GM13977 (cell line): ENCODE measurements around the gene C2CD4A.
A peak's percentile ranks its signal among the peaks of the same experiment; 100 is the strongest.

Experiments
- DNase-seq: peaks from one replicate; pipeline ENCODE4 v3.0.0; 2012; ENCODE audit warnings: low spot score
- in situ Hi-C: fragments of 300-500 bp; cut with MboI; formaldehyde crosslinking; loops from one replicate; pipeline ENCODE4 v1.12.0; 2022; ENCODE audit warnings: low sequenced_read_pairs, low pct_unique_long_range_greater_than_20kb, mixed read lengths, inconsistent platforms; ENCODE audit not compliant: unreplicated experiment
- TF ChIP-seq, protein P1 (sequence below): IDR thresholded peaks from 2 replicates; pipeline ENCODE4 v1.5.1; 2012; ENCODE audit warnings: mild to moderate bottlenecking, control low read depth; ENCODE audit not compliant: insufficient read depth; ENCODE audit errors: extremely low read depth, missing control alignments

C2CD4A gene

GRCh38 chr15:62068071-62068809 is 1.5 kb downstream of the C2CD4A start:
- peak; percentile 45 for DNase-seq
- TF ChIP-seq, protein P1, sequence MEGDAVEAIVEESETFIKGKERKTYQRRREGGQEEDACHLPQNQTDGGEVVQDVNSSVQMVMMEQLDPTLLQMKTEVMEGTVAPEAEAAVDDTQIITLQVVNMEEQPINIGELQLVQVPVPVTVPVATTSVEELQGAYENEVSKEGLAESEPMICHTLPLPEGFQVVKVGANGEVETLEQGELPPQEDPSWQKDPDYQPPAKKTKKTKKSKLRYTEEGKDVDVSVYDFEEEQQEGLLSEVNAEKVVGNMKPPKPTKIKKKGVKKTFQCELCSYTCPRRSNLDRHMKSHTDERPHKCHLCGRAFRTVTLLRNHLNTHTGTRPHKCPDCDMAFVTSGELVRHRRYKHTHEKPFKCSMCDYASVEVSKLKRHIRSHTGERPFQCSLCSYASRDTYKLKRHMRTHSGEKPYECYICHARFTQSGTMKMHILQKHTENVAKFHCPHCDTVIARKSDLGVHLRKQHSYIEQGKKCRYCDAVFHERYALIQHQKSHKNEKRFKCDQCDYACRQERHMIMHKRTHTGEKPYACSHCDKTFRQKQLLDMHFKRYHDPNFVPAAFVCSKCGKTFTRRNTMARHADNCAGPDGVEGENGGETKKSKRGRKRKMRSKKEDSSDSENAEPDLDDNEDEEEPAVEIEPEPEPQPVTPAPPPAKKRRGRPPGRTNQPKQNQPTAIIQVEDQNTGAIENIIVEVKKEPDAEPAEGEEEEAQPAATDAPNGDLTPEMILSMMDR: peak; percentile 21
- in situ Hi-C loops: loop anchor here (10.0 kb wide), 1 partner anchor 193 kb away; no protein-coding TSS in a partner anchor

- in situ Hi-C loops: loop anchor here (10.0 kb wide), 1 partner anchor 194 kb away; no protein-coding TSS in a partner anchor
- DNase-seq: no peak
- TF ChIP-seq, protein P1: no peak
Observed at GRCh38 chr15:62068810-62069167, 2.0 kb downstream of the C2CD4A start.

DNA sequence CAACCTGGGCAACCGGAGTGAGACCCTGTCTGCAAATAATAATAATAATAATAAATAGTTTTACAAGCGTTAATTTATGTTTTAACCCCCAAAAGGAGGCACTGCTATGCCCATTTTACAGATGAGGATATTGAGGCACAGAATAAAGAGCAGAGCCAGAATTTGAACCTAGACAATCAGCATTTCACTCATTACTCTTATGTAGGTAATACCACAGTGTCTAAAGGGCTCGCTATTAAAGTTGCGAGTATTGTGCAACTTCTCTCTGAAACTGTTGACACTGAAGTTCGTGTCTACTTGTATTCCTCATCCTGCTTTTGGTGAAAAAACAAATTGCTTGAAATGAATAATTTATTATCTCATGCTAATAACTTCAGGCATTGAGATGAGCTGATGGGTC is 2.8 kb downstream of the C2CD4A start:
- in situ Hi-C loops: loop anchor here (10.0 kb wide), 1 partner anchor 195 kb away; no protein-coding TSS in a partner anchor
- DNase-seq: no peak
- TF ChIP-seq, protein P1: no peak

DNA sequence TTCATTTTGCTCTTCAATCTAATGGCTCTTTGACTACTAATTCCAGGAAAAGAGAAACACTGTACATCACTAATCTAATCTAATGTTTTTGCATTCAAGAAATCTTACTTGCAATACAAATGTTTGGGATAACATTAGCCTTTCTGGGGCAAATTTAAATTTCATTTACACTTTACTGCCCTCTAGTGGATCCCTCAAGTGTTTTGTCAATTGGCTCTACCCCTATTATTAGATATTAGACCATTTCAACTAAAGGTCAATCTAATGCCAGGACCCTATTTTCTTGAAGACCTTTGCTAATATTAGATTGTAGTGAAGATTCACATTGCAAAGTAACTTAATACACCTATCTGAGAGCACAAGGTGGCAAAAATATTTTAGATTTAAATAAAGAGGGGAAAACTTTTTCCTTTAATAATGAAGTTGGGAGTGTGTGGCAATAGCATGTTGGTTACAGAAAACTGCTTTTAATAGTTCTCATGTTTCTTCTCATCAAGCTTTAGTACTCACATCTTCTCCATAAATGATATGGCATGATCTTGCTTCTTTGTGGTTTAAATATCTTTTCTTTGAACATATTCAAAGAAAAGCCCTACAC is 5.0 kb downstream of the C2CD4A start:
- DNase-seq: peak; percentile 52
- in situ Hi-C loops: no loop called here
- TF ChIP-seq, protein P1: peak; percentile 58

DNA sequence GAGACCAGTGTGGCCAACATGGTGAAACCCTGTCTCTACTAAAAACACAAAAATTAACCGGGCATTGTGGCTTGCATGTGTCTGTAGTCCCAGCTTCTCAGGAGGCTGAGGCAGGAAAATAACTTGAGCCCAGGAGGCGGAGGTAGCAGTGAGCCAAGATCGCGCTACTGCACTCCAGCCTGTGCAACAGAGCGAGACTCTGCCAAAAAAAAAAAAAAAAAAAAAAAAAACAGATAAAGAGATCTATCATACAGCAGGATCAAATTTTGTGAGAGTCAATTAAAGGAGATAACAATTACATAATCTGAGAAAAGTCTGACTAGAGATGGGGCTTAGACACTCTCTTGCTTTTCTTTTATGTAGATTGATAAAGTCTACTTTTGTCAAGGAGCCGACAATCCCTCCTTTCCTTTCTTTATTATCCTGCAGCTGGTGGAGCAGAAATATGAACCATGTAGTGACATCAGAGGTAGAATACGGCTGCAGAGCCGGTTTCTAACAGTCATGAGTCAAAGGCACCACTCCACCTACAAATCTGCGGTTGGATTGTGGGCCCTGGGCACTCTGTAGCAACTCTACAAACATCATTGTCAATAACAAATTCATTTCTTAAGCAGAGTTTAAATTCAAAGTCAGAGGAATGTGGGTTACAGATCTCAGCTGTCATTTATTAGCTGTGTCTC is 9.0 kb downstream of the C2CD4A start:
- no peak for DNase-seq
- in situ Hi-C loops: no loop called here
- TF ChIP-seq, protein P1: no peak

DNA sequence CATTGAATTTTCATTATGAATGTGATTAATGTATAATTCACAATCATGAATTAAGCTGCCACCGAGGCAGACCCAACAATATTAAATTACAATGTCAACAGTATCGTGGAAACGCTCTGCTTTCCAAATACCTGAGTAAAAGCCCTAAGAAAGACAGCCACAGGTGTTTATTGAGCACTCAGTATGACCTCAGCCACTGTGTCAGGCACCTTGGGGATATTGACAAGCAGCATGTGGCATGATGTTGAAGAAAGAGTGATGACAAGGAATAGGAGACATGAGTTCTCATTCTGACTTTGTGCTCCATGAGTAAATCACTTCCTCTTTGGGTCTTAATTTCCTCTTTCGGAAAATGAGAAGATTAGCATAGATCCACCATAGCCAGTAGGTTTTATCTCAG is 12.8 kb downstream of the C2CD4A start:
- TF ChIP-seq, protein P1: no peak
- in situ Hi-C loops: no loop called here
- DNase-seq: no peak
